ENCODE measurements around the gene HOXA9.

The HOXA9 gene

GRCh38 chr7:27164367-27165088, 809 bp downstream of the HOXA9 start:
- DNase-seq (ENCODE audit: low read depth, low spot score), result no peak

GRCh38 chr7:27164045-27164366, 1.3 kb downstream of the HOXA9 start:
- DNase-seq (ENCODE audit: low read depth, low spot score), result no peak

GRCh38 chr7:27163288-27164044, 1.9 kb downstream of the HOXA9 start:
- no peak for DNase-seq (ENCODE audit: low read depth, low spot score)

DNA sequence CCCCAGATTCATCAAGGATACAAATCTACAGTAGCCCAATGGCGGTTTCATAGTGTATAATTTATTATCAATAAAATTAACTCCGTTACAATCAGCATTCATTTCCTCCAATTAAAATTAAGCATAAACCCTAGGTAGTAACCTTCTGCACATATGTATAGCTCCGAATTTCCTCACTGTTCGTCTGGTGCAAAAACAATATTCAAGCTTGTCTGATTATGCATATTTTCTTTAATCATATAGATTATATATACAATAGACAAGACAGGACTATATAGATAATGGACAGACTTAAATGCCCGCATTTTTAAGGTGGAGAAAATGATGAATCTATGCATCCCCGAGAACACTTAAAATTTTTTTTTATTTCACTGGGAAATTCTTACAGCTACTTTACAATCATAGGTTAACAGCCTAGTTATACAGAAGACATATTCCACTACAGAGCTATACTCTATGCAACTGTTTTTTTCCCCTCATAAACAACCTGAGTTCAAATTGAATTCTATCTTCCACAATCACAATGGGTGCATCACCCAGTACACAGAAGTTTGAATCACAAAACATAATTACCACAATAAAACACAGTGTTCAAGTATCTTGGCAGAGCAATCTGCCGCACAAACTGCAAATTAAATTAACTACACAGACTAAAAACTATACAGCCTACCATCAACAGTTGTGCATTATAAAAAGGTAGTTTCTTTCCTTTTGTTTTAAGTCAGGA, 2.6 kb downstream of the HOXA9 start:
- DNase-seq (ENCODE audit: low read depth, low spot score), result no peak

DNA sequence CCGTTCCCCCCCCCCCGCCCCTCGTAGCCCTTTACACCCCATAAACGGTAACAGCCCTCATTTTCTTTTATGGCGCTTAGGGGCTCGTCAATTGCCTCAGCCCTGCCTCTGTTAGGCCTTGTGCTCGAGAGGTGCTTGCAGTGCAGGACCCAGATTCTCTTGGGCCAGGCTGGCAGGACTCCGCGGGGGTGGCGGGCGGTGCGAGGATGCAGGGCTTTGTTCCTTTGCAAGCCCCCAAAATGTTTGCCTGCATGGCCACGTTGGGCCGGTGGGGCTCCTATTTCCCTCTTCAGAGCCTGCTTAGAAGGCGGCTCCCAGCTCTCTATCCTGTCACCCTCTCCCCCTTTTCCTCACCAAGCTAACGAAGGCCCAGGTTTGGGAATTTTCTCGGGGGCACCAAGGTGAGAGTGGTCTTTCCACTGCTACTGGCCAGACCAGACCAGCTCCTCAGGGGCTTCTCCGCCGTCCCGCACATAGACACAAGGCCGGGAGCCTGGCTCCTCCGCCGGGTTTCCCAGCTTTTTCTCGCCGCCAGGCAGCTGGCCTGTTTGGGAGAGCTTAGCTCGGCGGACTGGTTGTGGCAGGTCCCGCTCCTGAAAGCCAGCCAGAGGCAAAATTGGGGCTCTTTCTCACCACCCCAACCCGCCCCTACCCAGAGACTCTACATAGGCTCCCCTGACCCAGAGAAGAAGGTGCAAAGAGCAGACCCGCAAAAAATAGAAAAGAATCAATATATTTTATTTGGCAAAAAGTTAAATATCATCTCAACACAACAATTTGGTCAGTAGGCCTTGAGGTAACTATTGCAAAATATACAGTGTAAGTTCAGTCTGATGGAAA, 3.4 kb downstream of the HOXA9 start:
- no peak for DNase-seq (ENCODE audit: low read depth, low spot score)

GRCh38 chr7:27161214-27161720, 4.1 kb downstream of the HOXA9 start:
- DNase-seq (ENCODE audit: low read depth, low spot score), result no peak

DNA sequence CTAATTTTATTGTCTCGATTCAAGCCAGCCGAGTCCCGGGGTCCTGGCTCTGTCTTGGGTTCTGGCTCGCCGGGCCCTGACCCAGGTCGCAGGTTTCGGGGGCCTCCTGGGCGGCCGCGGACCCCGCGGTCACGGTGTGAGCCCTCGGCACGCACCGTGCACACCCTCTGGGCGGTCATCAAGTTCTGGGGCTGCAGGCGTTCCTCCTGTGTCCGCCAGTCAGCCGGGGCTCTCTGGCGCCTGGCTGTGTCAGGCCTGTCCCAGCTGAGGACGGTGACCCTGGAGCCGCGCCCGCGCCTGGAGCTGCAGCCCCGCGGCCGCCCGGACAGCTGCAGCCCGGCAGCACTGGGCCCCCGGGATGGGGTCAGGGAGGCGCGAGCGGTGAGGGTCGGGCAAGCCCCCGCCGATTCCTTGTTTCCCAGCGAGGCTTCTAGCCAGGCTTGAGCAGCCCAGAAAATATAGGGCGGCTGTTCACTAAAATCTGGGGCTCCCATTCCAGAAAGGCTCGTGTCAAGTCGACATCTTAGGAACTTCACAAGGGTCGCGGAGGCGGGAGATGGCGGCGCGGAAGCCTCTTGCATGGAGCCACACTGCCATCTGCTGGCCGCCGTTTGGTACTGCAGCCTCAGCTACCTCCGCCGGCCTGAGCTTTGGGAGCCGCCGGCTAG, 4.7 kb downstream of the HOXA9 start:
- DNase-seq (ENCODE audit: low read depth, low spot score), result no peak

DNA sequence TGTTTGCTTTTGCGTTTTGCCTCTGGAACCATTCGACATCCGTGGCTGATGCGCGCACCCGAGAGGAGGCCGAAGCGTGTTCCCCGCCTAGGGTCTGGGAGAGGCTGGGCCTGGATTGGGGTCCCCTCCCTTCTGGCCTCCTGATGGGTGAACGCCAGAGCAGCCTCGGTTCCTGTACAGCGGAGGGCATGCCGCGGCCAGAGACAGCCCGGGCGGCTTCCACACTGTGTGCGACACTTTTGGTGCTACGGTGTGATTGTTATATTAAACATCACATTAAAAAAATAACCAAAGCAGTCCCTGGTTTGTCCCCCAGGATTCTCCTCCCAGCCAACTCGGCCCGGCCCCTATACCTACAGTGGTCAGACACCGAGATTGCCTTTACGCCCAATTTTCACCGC, 5.2 kb downstream of the HOXA9 start:
- DNase-seq (ENCODE audit: low read depth, low spot score), result no peak

DNA sequence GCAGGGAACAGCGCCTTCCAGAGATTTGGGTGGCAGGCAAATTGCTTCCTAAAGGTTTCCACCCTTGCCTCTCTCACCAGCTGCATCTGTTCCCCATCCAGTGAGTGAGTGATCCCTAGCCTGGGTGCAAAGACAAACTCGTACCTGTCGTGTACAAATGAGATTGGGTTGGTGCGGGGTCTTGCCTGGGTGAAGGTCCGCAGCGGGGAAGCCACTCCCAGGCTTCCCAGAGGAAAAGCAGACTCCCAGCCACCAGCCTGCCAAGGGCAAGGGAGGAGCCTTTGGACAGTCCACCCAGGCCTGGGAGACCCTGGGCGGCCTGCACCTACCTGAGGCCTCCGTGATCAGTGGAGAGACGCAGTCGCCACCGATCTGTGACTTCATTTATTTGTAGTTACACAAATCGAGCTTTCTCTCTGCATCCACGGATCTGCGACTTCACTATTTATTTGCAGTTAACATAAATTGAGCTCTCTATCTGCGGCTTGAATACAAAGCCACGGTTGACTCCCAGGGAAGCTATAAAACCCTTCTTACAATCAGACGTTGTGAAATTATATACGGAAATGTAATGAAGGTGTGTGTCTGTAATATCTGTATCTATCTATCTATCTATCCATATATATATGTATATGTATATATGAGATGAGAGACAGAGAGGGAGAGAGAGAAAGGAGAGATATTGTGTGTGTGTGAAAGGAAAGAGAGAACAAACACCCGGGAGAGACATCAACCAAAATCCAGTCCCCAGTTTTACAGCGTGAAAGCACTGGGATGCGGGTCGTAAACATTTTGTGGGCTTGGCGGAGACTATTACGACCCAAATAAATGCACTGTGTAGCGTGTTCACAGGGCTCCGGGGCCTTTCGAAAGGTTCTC, 5.8 kb downstream of the HOXA9 start:
- no peak for DNase-seq (ENCODE audit: low read depth, low spot score)

- DNase-seq (ENCODE audit: low read depth, low spot score), result no peak
These were observed 6.7 kb downstream of the HOXA9 start for GRCh38 chr7:27158436-27159265.

DNA sequence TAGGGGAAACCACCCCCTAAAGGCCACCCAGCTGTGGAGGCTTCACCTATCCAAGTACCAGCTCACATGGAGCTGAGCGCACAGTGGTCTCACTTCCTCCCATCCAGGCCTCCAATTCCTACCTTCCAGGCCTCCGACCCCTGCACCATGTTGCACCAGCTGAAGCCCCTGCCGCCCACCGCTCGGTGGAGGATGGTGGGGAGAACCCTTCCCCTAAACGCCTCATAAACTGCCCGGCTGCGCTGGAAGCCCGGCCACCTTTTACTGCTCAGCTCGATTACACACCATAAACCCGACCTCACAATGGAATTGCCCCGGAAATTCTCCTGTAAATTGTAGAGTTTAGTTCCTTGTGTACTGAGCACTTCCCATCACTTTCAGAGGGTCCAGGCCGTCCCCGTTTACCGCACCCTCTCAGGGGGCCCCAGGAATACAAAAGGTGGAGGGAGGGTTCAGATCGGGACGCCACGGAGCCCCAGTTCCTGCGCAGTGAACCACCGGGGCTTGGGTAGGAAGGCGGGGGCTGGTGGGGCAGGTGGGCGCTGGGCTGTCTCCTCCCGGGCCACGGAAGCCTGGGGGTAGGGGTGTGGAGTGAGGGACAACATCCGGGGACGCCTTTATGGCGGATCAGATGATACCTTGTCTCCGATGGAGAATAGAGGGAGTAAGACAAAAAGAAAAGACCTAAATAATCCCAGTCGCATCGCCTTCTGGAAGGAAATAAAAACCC, 7.5 kb downstream of the HOXA9 start:
- DNase-seq (ENCODE audit: low read depth, low spot score), result no peak

DNA sequence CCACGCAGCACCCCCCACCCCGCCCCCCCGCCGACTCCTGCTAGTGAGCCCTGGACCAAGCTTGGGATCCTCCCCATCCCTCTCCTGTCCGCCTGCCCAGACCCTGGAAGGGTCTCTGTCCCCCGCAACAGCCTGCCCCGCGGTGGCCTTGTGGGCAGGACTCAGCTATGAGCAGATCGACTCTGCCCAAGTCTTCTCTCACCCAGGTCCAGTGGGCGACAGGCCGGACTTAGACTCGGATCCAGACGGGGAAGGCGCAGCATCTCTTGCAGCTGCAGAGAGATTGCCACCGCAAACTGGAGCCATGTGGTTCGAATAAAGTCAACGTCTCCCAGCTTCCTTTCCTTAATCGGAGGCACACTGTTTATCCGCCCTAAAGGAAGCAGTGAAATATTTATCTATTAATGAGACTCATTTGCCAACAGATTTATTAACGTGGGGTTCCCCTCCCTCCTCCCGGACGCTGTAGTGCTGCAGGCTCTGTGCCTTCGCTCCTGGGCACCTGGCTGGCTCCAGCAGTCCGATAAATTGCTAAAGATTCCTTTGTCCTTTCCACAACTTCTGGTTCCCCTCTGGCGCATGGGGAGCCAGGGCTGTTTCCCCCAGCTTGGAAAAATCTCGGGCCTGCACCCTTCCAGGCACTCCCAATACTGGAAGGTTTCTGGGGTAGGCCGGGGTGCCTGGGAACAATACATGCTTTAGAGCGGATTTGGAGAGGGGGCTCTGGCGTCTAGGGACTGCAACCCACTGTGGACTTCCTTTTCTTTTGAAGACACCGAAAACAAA, 8.2 kb downstream of the HOXA9 start:
- DNase-seq (ENCODE audit: low read depth, low spot score), result no peak

- DNase-seq (ENCODE audit: low read depth, low spot score), result no peak
These were observed 8.8 kb downstream of the HOXA9 start, which contains the start of gene HOXA7 for GRCh38 chr7:27156508-27156898. HOXA7 (minus strand) TSS chr7:27156675; CDS start chr7:27156545, 130 bp downstream.

- no peak for DNase-seq (ENCODE audit: low read depth, low spot score)
These were observed 9.4 kb downstream of the HOXA9 start for GRCh38 chr7:27155816-27156507.

- no peak for DNase-seq (ENCODE audit: low read depth, low spot score)
These were observed 10.2 kb downstream of the HOXA9 start for GRCh38 chr7:27154901-27155815.

DNA sequence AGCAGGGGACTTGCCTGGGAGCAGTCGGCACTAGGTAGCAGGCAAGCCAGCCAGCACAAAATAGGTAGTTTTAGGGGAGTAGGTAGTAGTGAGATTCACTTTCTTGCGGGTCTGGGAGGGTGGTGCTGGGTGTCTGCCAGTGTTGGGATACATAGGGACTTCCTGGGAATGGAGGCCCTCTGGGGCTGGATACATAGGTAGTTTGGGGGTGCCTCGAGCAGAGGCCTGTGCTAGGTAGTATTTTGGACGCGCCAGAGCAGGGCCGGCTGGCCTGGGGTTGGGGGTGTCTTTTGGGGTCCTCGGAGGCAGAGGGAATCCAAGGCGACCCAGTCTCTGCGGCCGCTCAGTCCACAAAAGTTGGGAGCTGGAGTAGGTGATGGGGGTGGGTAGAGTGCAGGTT, 11.0 kb downstream of the HOXA9 start:
- DNase-seq (ENCODE audit: low read depth, low spot score), result no peak

Measured in iPS DF 19.7 (cell line).